Lung (tissue), 12 donors: ENCODE results near the gene LSM14A. TPM values are rescaled to one million over a fixed set of nuclear protein-coding genes. Genes with fewer than 3 reads are reported as not detected.

Experiments used
- ATAC-seq: fragments of 200-7000 bp; cut with Tn5 transposase; one replicate; pipeline ENCODE4 v1.9.1; 2020; ENCODE audit warnings: moderate number of reproducible peaks; ENCODE audit not compliant: insufficient read depth, low FRiP score
- DNase-seq, 3 donors: peaks; one replicate each; pipeline ENCODE4 v3.0.0-alpha.2; 2013 to 2017
- H3K27ac ChIP-seq, 2 donors: one replicate each; pipeline ENCODE4 v1.5.1; 2013; ENCODE audit warnings: mild to moderate bottlenecking in 2 of 2, moderate library complexity in 2 of 2, control low read depth in 1 of 2, inconsistent platforms in 1 of 2, low read depth in 1 of 2, low read length in 1 of 2
- H3K27me3 ChIP-seq, 3 donors: one replicate each; pipeline ENCODE4 v1.5.1; 2013; ENCODE audit warnings: low read length in 2 of 3; ENCODE audit not compliant: control insufficient read depth in 3 of 3, insufficient read depth in 3 of 3
- H3K36me3 ChIP-seq, 4 donors: one replicate each; pipeline ENCODE4 v1.5.1; 2013; ENCODE audit warnings: low read length in 4 of 4, mild to moderate bottlenecking in 1 of 4, moderate library complexity in 1 of 4; ENCODE audit not compliant: control insufficient read depth in 4 of 4, insufficient read depth in 4 of 4
- H3K4me1 ChIP-seq, 5 donors: one replicate each; pipeline ENCODE4 v1.5.1; 2013; ENCODE audit warnings: low read length in 5 of 5, mild to moderate bottlenecking in 2 of 5, moderate library complexity in 1 of 5; ENCODE audit not compliant: control insufficient read depth in 5 of 5, insufficient read depth in 5 of 5
- H3K4me3 ChIP-seq: one replicate; pipeline ENCODE4 v1.5.1; 2013; ENCODE audit warnings: mild to moderate bottlenecking, control low read depth, moderate library complexity
- H3K9ac ChIP-seq, 2 donors: one replicate each; pipeline ENCODE4 v1.5.1; 2013; ENCODE audit warnings: low read length in 2 of 2, control low read depth in 1 of 2; ENCODE audit not compliant: insufficient read depth in 1 of 2
- H3K9me3 ChIP-seq, 4 donors: one replicate each; pipeline ENCODE4 v1.5.1; 2013; ENCODE audit warnings: low read length in 3 of 4, mild to moderate bottlenecking in 1 of 4, moderate library complexity in 1 of 4; ENCODE audit not compliant: control insufficient read depth in 4 of 4, insufficient read depth in 3 of 4
- CTCF ChIP-seq: IDR thresholded peaks from 2 replicates; pipeline ENCODE4 v1.5.1; 2012; ENCODE audit warnings: mild to moderate bottlenecking; ENCODE audit errors: control extremely low read depth, extremely low read depth
- WGBS, 2 donors: extraction: QIAGEN DNeasy Blood & Tissue Kit; methylation state at CpG; one replicate each; pipeline ENCODE4 v1.1.7; 2013; 5-methylcytosine and 5-hydroxymethylcytosine counted together
- polyA plus RNA-seq, 2 donors: library from polyadenylated mRNA; stranded (reverse); fragments of 200-250 nt; gene quantifications; one replicate each; pipeline ENCODE4 v1.2.1, GENCODE V29; 2013
- total RNA-seq, 2 donors: library from RNA; depleted of rRNA in 1 of 2; stranded (reverse); fragments of >200 nt in 1 of 2; gene quantifications; one replicate each; pipeline ENCODE4 v1.2.1, GENCODE V29; 2014 to 2021
- donor health status: control.
- donor health status: control.
- donor health status: Bipolar disorder and iron deficiency.
- donor health status: healthy.
- donor health status: DM: yes; HTN: yes; CAD: no.

LSM14A gene
- total and polyA plus RNA-seq, 4 donors: 52.9 to 153 (median 83.5) TPM

GRCh38 chr19:34180709-34181108, 8.4 kb downstream of the LSM14A start:
- Histone ChIP-seq H3K36me3 (peaks cover 0 to 15% (median 2%) of the 10 kb centered on the region in 4 donors), H3K4me1 (peaks cover 5 to 42% (median 15%) of the 10 kb centered on the region in 5 donors), H3K4me3 (no peak overlapping the region), H3K9ac (no peak overlapping the region), H3K9me3 (no peaks in the 10 kb centered on the region), H3K27me3 (no peaks in the 10 kb centered on the region), H3K27ac (no peak overlapping the region)
- DNase-seq: no peak
- no peak for ATAC-seq
- no peak for TF ChIP-seq CTCF
- WGBS, 2 donors: 74 to 81% methylated on average over 5 of the region's 5 CpGs

- Histone ChIP-seq H3K9me3 (no peaks in the 10 kb centered on the region), H3K9ac (no peak overlapping the region), H3K27me3 (no peaks in the 10 kb centered on the region), H3K36me3 (peaks cover 0 to 15% (median 2%) of the 10 kb centered on the region in 4 donors), H3K4me3 (no peak overlapping the region), H3K4me1 (peaks cover 0 to 45% (median 15%) of the 10 kb centered on the region in 5 donors), H3K27ac (no peak overlapping the region)
- 58 to 74% methylated on average over 5 of the region's 5 CpGs for WGBS, 2 donors
- TF ChIP-seq CTCF: no peak
- no peak for DNase-seq
- ATAC-seq: no peak
These were observed 9.0 kb downstream of the LSM14A start for GRCh38 chr19:34181111-34181864.

GRCh38 chr19:34182125-34182524, 9.8 kb downstream of the LSM14A start:
- Histone ChIP-seq H3K27me3 (no peaks in the 10 kb centered on the region), H3K4me3 (no peak overlapping the region), H3K36me3 (peaks cover 0 to 15% (median 2%) of the 10 kb centered on the region in 4 donors), H3K9me3 (no peaks in the 10 kb centered on the region), H3K27ac (no peak overlapping the region), H3K9ac (no peak overlapping the region), H3K4me1 (peaks cover 0 to 45% (median 15%) of the 10 kb centered on the region in 5 donors)
- ATAC-seq (no peak), DNase-seq (no peak)
- TF ChIP-seq CTCF: no peak
